ENCODE results near the gene SLC27A1.
"Not testable (repeated sequence)": the region's sequence is repeated elsewhere in the genome, so short reads cannot be mapped to it uniquely, and the experiment has no call there.

SLC27A1 gene

GRCh38 chr19:17456127-17456526 is 14.2 kb upstream of the SLC27A1 start:
- no peak for DNase-seq (ENCODE audit: low read depth in 1 of 2, low spot score in 1 of 2)

GRCh38 chr19:17457616-17458015 is 12.7 kb upstream of the SLC27A1 start:
- no peak for DNase-seq (ENCODE audit: low read depth in 1 of 2, low spot score in 1 of 2)

GRCh38 chr19:17458970-17459369 is 11.4 kb upstream of the SLC27A1 start:
- DNase-seq (ENCODE audit: low read depth in 1 of 2, low spot score in 1 of 2) = no peak

- no peak for DNase-seq (ENCODE audit: low read depth in 1 of 2, low spot score in 1 of 2)
Measured at GRCh38 chr19:17460372-17461230, 9.7 kb upstream of the SLC27A1 start, which contains the start of gene NXNL1. NXNL1 (minus strand) TSS chr19:17460926; CDS start chr19:17460869, 57 bp downstream.

GRCh38 chr19:17466487-17466850 is 3.9 kb upstream of the SLC27A1 start:
- no peak for DNase-seq (ENCODE audit: low read depth in 1 of 2, low spot score in 1 of 2)

- no peak for DNase-seq (ENCODE audit: low read depth in 1 of 2, low spot score in 1 of 2)
Measured at GRCh38 chr19:17467471-17468301, 2.6 kb upstream of the SLC27A1 start.

GRCh38 chr19:17468302-17469091 is 1.8 kb upstream of the SLC27A1 start:
- DNase-seq (ENCODE audit: low read depth in 1 of 2, low spot score in 1 of 2) = no peak

- DNase-seq (ENCODE audit: low read depth in 1 of 2, low spot score in 1 of 2) = no peak
Measured at GRCh38 chr19:17469092-17469480, 1.2 kb upstream of the SLC27A1 start.

- peak; percentile 82 for DNase-seq (ENCODE audit: low read depth in 1 of 2, low spot score in 1 of 2)
Measured at GRCh38 chr19:17469481-17470067, 750 bp upstream of the SLC27A1 start.

- DNase-seq (ENCODE audit: low read depth in 1 of 2, low spot score in 1 of 2) = no peak
Measured at GRCh38 chr19:17471410-17472125, 1.2 kb downstream of the SLC27A1 start.

GRCh38 chr19:17473041-17473440 is 2.7 kb downstream of the SLC27A1 start:
- DNase-seq (ENCODE audit: low read depth in 1 of 2, low spot score in 1 of 2) = no peak

- DNase-seq (ENCODE audit: low read depth in 1 of 2, low spot score in 1 of 2) = not testable (repeated sequence)
Measured at GRCh38 chr19:17475011-17475540, 4.8 kb downstream of the SLC27A1 start.

- no peak for DNase-seq (ENCODE audit: low read depth in 1 of 2, low spot score in 1 of 2)
Measured at GRCh38 chr19:17475541-17476115, 5.3 kb downstream of the SLC27A1 start.

- no peak for DNase-seq (ENCODE audit: low read depth in 1 of 2, low spot score in 1 of 2)
Measured at GRCh38 chr19:17479325-17479791, 9.0 kb downstream of the SLC27A1 start.

- no peak for DNase-seq (ENCODE audit: low read depth in 1 of 2, low spot score in 1 of 2)
Measured at GRCh38 chr19:17481986-17482385, 11.7 kb downstream of the SLC27A1 start.

GRCh38 chr19:17482877-17483604 is 12.7 kb downstream of the SLC27A1 start:
- no peak for DNase-seq (ENCODE audit: low read depth in 1 of 2, low spot score in 1 of 2)

- DNase-seq (ENCODE audit: low read depth in 1 of 2, low spot score in 1 of 2) = no peak
Measured at GRCh38 chr19:17483605-17484002, 13.3 kb downstream of the SLC27A1 start.

- DNase-seq (ENCODE audit: low read depth in 1 of 2, low spot score in 1 of 2) = no peak
Measured at GRCh38 chr19:17484520-17485185, 14.3 kb downstream of the SLC27A1 start.

Measured in activated CD4-positive, alpha-beta T cell treated with anti-CD3 and anti-CD28 coated beads, Interleukin-2, amount 50 U/mL, for 24 hours (primary cell).